ENCODE results near the gene ANO8. TPM values are rescaled to one million over a fixed set of nuclear protein-coding genes. Genes with fewer than 3 reads are reported as not detected.

The ANO8 gene
- total and polyA plus RNA-seq, 12 donors, result 3.3 to 14.6 (median 8.0) TPM

DNA sequence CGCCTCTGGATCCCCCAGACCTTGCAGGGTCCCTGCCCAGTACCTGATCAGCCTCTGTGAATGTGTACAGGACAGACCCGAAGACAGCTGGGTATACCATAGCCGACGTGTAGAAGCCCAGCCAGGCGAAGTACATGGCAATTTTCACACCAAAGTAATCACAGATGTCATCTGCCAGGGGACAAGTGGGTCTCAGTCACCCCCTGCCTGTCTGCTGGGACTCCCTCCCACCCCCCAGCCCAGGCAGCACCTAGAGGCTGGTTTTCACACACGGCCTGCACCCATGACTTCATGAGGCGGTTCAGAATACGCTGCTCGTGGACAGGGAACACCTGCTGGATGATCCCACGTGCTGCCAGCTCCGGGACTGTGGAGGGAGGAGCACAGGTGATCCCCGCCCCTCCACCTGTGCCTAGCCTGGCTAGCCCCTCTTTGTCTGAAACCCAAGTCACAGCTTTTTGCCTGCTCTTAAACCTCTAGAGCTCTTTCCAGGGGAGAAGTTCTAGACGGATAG lies 3.6 kb downstream of the ANO8 start:
- TF ChIP-seq, protein P1, sequence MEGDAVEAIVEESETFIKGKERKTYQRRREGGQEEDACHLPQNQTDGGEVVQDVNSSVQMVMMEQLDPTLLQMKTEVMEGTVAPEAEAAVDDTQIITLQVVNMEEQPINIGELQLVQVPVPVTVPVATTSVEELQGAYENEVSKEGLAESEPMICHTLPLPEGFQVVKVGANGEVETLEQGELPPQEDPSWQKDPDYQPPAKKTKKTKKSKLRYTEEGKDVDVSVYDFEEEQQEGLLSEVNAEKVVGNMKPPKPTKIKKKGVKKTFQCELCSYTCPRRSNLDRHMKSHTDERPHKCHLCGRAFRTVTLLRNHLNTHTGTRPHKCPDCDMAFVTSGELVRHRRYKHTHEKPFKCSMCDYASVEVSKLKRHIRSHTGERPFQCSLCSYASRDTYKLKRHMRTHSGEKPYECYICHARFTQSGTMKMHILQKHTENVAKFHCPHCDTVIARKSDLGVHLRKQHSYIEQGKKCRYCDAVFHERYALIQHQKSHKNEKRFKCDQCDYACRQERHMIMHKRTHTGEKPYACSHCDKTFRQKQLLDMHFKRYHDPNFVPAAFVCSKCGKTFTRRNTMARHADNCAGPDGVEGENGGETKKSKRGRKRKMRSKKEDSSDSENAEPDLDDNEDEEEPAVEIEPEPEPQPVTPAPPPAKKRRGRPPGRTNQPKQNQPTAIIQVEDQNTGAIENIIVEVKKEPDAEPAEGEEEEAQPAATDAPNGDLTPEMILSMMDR (IDR thresholded peaks at IDR 0.05), result no peak
- intact Hi-C loops (cut with DNase I), result no loop called here
- no peak overlapping the region for H3K27ac ChIP-seq
- no peak for DNase-seq
- peaks cover 4 to 42% (median 22%) of the 10 kb centered on the region in 9 donors for H3K4me1 ChIP-seq
- H3K4me3 ChIP-seq, result no peak overlapping the region
- H3K27me3 ChIP-seq, result peaks cover 0 to 28% (median 0%) of the 10 kb centered on the region in 7 donors
- peaks cover 0 to 21% (median 0%) of the 10 kb centered on the region in 9 donors for H3K36me3 ChIP-seq
- WGBS, 2 donors, result 89 to 90% methylated on average over 13 of the region's 13 CpGs
- H3K9me3 ChIP-seq, result no peaks in the 10 kb centered on the region
- no peak for ATAC-seq

DNA sequence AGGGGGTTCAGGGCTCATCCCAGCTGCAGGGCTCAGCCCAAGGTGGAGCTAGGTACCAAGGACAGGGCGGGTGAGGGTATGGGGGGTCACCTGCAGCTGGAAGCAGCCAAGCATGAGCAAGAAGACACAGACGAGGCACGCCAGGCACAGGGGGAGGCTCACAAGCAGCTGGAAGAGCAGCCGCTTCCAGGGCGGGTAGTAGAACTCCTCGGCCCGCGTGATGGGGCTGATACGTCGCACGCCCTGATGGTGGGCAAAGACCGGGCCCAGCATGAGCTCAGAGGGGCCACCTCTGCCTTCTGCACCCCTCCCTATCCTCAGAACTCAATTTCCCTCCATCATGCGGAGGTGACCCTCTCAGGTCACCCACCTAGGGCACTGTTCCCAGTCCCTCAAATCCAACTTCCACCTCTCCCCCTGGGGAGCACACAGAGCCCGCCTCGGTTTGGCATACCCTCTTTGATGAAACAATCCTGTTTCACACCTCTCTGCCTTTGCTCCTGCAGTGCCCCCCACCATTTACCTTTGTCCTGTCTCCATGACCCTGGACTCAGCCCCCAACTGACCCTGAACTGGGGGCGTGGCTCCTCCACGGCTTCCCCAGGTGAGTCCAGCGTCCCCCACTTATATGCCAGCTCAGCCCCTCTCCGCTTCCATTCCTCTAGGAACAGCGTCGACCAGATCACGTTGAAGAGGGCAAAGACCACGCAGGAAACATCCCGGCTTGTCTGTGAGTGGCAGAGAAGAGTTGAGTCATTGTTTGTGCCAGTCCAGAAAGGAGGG lies 4.2 kb downstream of the ANO8 start:
- TF ChIP-seq, protein P1 (IDR thresholded peaks at IDR 0.05), result no peak
- WGBS, 2 donors, result 93 to 96% methylated on average over 24 of the region's 24 CpGs
- Histone ChIP-seq H3K36me3 (peaks cover 0 to 26% (median 0%) of the 10 kb centered on the region in 9 donors), H3K9me3 (no peaks in the 10 kb centered on the region), H3K4me1 (peaks cover 4 to 35% (median 15%) of the 10 kb centered on the region in 9 donors), H3K27me3 (peaks cover 0 to 28% (median 0%) of the 10 kb centered on the region in 7 donors), H3K4me3 (no peak overlapping the region), H3K27ac (no peak overlapping the region)
- ATAC-seq (no peak), DNase-seq (no peak)
- intact Hi-C loops (cut with DNase I), result no loop called here

DNA sequence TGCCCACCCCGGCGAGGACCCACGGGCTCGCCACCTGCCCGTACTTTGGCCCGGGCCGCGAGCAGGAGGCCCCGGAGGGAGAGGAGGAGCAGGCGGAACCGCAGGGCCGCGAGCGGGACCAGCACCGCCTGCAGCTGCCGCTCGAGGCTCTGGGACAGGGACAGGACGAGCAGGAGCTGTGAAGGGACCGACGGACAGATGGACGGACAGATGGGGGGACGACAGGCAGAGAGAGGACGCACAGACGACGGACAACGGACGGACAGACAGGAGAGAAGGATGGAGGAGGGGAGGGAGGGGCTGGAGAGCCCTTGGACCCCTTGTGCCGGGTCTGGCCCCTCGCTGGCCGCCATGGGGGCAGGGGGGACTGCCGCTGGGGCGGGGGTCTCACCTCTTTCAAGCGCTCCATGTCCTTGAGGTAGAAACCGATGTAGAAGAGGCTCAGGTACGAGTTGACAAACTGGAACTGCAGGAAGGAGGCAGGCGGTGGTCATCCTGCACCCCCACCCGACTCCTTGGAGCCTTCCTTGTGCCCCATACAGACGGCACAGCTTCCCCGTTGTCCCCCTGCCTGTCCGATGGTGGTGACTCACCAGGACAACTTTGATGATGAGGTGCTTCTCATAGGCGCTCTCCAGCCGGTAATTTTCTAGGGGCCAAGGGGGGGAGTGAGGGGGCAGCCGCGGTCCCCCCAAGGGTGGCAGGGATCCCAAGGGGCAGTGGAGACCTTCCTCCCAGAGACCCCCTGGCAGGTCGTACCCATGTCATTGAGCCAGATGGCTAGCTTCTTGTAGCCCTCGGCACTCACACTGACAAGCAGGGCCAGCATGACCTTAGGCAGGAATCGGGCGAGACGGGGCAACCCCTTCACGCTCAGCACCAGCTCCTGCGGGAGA lies 5.0 kb downstream of the ANO8 start:
- Histone ChIP-seq H3K9me3 (no peaks in the 10 kb centered on the region), H3K4me3 (peak overlapping the region in 1 of 10 donors; percentile 50), H3K27me3 (peaks cover 0 to 28% (median 0%) of the 10 kb centered on the region in 7 donors), H3K27ac (no peak overlapping the region), H3K36me3 (peaks cover 0 to 26% (median 0%) of the 10 kb centered on the region in 9 donors), H3K4me1 (peaks cover 0 to 28% (median 9%) of the 10 kb centered on the region in 9 donors)
- DNase-seq (no peak), ATAC-seq (no peak)
- TF ChIP-seq, protein P1 (IDR thresholded peaks at IDR 0.05), result no peak
- intact Hi-C loops (cut with DNase I), result no loop called here
- whole genome bisulfite sequencing, 2 donors, result 73 to 75% methylated on average over 51 of the region's 51 CpGs
